ENCODE results near the gene RPUSD2. TPM values are rescaled to one million over a fixed set of nuclear protein-coding genes. Genes with fewer than 3 reads are reported as not detected.

Gene RPUSD2
- polyA plus RNA-seq, 3 donors: 10.1 to 13.3 (median 12.8) TPM

GRCh38 chr15:40595773-40596172 lies 26.7 kb downstream of the RPUSD2 start:
- DNase-seq (ENCODE audit: extremely low read depth in 1 of 11, low read depth in 9 of 11, low spot score in 4 of 11): no peak

- DNase-seq (ENCODE audit: extremely low read depth in 1 of 11, low read depth in 9 of 11, low spot score in 4 of 11): no peak
Measured at GRCh38 chr15:40597024-40597423, 27.9 kb downstream of the RPUSD2 start.

GRCh38 chr15:40598126-40598525 lies 29.0 kb downstream of the RPUSD2 start:
- DNase-seq (ENCODE audit: extremely low read depth in 1 of 11, low read depth in 9 of 11, low spot score in 4 of 11): no peak

- no peak for DNase-seq (ENCODE audit: extremely low read depth in 1 of 11, low read depth in 9 of 11, low spot score in 4 of 11)
Measured at GRCh38 chr15:40598672-40599071, 29.6 kb downstream of the RPUSD2 start.

GRCh38 chr15:40600956-40601355 lies 31.9 kb downstream of the RPUSD2 start:
- DNase-seq (ENCODE audit: extremely low read depth in 1 of 11, low read depth in 9 of 11, low spot score in 4 of 11): no peak

GRCh38 chr15:40603935-40604334 lies 34.8 kb downstream of the RPUSD2 start:
- no peak for DNase-seq (ENCODE audit: extremely low read depth in 1 of 11, low read depth in 9 of 11, low spot score in 4 of 11)

GRCh38 chr15:40613080-40613479 lies 44.0 kb downstream of the RPUSD2 start:
- DNase-seq (ENCODE audit: extremely low read depth in 1 of 11, low read depth in 9 of 11, low spot score in 4 of 11): no peak

GRCh38 chr15:40618023-40618422 lies 48.9 kb downstream of the RPUSD2 start:
- DNase-seq (ENCODE audit: extremely low read depth in 1 of 11, low read depth in 9 of 11, low spot score in 4 of 11): no peak

- DNase-seq (ENCODE audit: extremely low read depth in 1 of 11, low read depth in 9 of 11, low spot score in 4 of 11): no peak
Measured at GRCh38 chr15:40618906-40619305, 49.8 kb downstream of the RPUSD2 start.

- DNase-seq (ENCODE audit: extremely low read depth in 1 of 11, low read depth in 9 of 11, low spot score in 4 of 11): no peak
Measured at GRCh38 chr15:40623361-40623760, 54.3 kb downstream of the RPUSD2 start.

Other genes starting within 250 kb of the RPUSD2 start
- 10 to 100 TPM; 16.9 to 18.0 (median 17.3) TPM for gene INAFM2, start 245.6 kb upstream of the RPUSD2 start, polyA plus RNA-seq (ENCODE audit: insufficient read length in 3 of 3)
- 10 to 100 TPM in 1 of 3 donors, 1 to 10 TPM in 2; 3.5 to 10.4 (median 5.0) TPM for gene CCDC9B, start 228.4 kb upstream of the RPUSD2 start, polyA plus RNA-seq (ENCODE audit: insufficient read length in 3 of 3)
- gene PHGR1, start 218.3 kb upstream of the RPUSD2 start, polyA plus RNA-seq (ENCODE audit: insufficient read length in 3 of 3): not detected
- gene DISP2, start 211.1 kb upstream of the RPUSD2 start, polyA plus RNA-seq (ENCODE audit: insufficient read length in 3 of 3): under 1 TPM; 0.42 to 0.92 (median 0.50) TPM
- gene KNSTRN, start 186.6 kb upstream of the RPUSD2 start, polyA plus RNA-seq (ENCODE audit: insufficient read length in 3 of 3): 10 to 100 TPM; 27.9 to 34.6 (median 33.8) TPM
- 10 to 100 TPM; 74.5 to 94.5 (median 76.0) TPM for gene IVD, start 163.5 kb upstream of the RPUSD2 start, polyA plus RNA-seq (ENCODE audit: insufficient read length in 3 of 3)
- 10 to 100 TPM; 20.6 to 26.2 (median 23.6) TPM for gene BAHD1, start 128.3 kb upstream of the RPUSD2 start, polyA plus RNA-seq (ENCODE audit: insufficient read length in 3 of 3)
- gene CHST14, start 98.3 kb upstream of the RPUSD2 start, polyA plus RNA-seq (ENCODE audit: insufficient read length in 3 of 3): 10 to 100 TPM; 30.8 to 41.1 (median 33.0) TPM
- gene CCDC32, start 4.3 kb upstream of the RPUSD2 start, polyA plus RNA-seq (ENCODE audit: insufficient read length in 3 of 3): 10 to 100 TPM; 28.6 to 34.0 (median 32.0) TPM
- 10 to 100 TPM; 19.0 to 25.6 (median 20.4) TPM for gene KNL1, start 24.9 kb downstream of the RPUSD2 start, polyA plus RNA-seq (ENCODE audit: insufficient read length in 3 of 3)
- 10 to 100 TPM; 10.4 to 17.6 (median 17.3) TPM for gene RAD51, start 125.9 kb downstream of the RPUSD2 start, polyA plus RNA-seq (ENCODE audit: insufficient read length in 3 of 3)
- gene RMDN3, start 186.0 kb downstream of the RPUSD2 start, polyA plus RNA-seq (ENCODE audit: insufficient read length in 3 of 3): 10 to 100 TPM; 36.5 to 44.3 (median 39.9) TPM
- gene GCHFR, start 194.8 kb downstream of the RPUSD2 start, polyA plus RNA-seq (ENCODE audit: insufficient read length in 3 of 3): 10 to 100 TPM; 29.7 to 53.1 (median 44.7) TPM
- 1 to 10 TPM; 2.1 to 5.2 (median 3.1) TPM for gene C15orf62, start 200.7 kb downstream of the RPUSD2 start, polyA plus RNA-seq (ENCODE audit: insufficient read length in 3 of 3)
- 10 to 100 TPM; 23.9 to 29.1 (median 28.4) TPM for gene ZFYVE19, start 237.8 kb downstream of the RPUSD2 start, polyA plus RNA-seq (ENCODE audit: insufficient read length in 3 of 3)
- 10 to 100 TPM; 35.0 to 43.4 (median 43.0) TPM for gene DNAJC17, start 238.2 kb downstream of the RPUSD2 start, polyA plus RNA-seq (ENCODE audit: insufficient read length in 3 of 3)

Measured in renal cortex interstitium (tissue), 11 donors.